GM23338 (cell line): Measurements from ENCODE around the gene CFAP298.

Experiments
- CTCF ChIP-seq, 2 experiments: fragments of 200-600 bp in 1 of 2; sonication (generic) in 1 of 2; conservative IDR thresholded peaks; 2 replicates each; pipeline versions ENCODE4 v1.5.1 to v1.6.1; 2016 to 2017; ENCODE audit warnings: antibody characterized with exemption in 2 of 2, low read depth in 2 of 2, mild to moderate bottlenecking in 2 of 2, moderate library complexity in 1 of 2
- EZH2 ChIP-seq: fragments of 200-600 bp; sonication (generic); IDR thresholded peaks from one replicate; pipeline ENCODE4 v1.8.0; 2017; ENCODE audit warnings: antibody characterized with exemption, mild to moderate bottlenecking, low read depth; ENCODE audit not compliant: unreplicated experiment
- EZH2phosphoT487 ChIP-seq: fragments of 200-600 bp; sonication (generic); IDR thresholded peaks from one replicate; pipeline ENCODE4 v1.8.1; 2018; ENCODE audit warnings: antibody characterized with exemption; ENCODE audit not compliant: unreplicated experiment
- JUNB ChIP-seq: IDR thresholded peaks from one replicate; pipeline ENCODE4 v1.6.1; 2016; ENCODE audit warnings: antibody characterized with exemption; ENCODE audit not compliant: unreplicated experiment
- POLR2AphosphoS5 ChIP-seq: IDR thresholded peaks from 2 replicates; pipeline ENCODE4 v1.6.1; 2016; ENCODE audit warnings: antibody characterized with exemption, low read depth
- REST ChIP-seq: IDR thresholded peaks from one replicate; pipeline ENCODE4 v1.6.1; 2018; ENCODE audit warnings: antibody characterized with exemption; ENCODE audit not compliant: unreplicated experiment
- STAT1 ChIP-seq: IDR thresholded peaks from one replicate; pipeline ENCODE4 v1.6.1; 2016; ENCODE audit warnings: antibody characterized with exemption; ENCODE audit not compliant: unreplicated experiment

- TF ChIP-seq CTCF (conservative IDR thresholded peaks at IDR 0.05; ENCODE audit: low read depth in 2 of 2) (no peak), POLR2AphosphoS5 (no peak), JUNB (no peak), EZH2 (no peak), EZH2phosphoT487 (no peak), STAT1 (no peak), REST (no peak)
Measured at GRCh38 chr21:32587120-32587519, 25.1 kb downstream of the CFAP298 start.
